Measurements from ENCODE around the gene RIMKLB.

GRCh38 chr12:8699714-8700113 is 1.9 kb downstream of the RIMKLB start:
- TF ChIP-seq CTCF (IDR thresholded peaks at IDR 0.05) = no peak
- no peak for TF ChIP-seq POLR2AphosphoS5 (IDR thresholded peaks at IDR 0.05; ENCODE audit: insufficient read depth in 1 of 2, low read depth in 1 of 2)

Data from vagina (tissue), 2 donors.